Activated naive CD4-positive, alpha-beta T cell treated with anti-CD3 and anti-CD28 coated beads, Interleukin-2, amount 50 U/mL, for 24 hours (primary cell): ENCODE results near the gene FAM83E.
"Not testable (repeated sequence)": the region's sequence is repeated elsewhere in the genome, so short reads cannot be mapped to it uniquely, and the experiment has no call there.

Source experiments
- H3K27ac Mint-ChIP-seq: one replicate; pipeline ENCODE4 v1.8.0; 2021; ENCODE audit warnings: mild to moderate bottlenecking, mixed read lengths
- H3K27me3 Mint-ChIP-seq: one replicate; pipeline ENCODE4 v1.8.0; 2021; ENCODE audit warnings: mixed read lengths
- H3K36me3 Mint-ChIP-seq: one replicate; pipeline ENCODE4 v1.8.0; 2021; ENCODE audit warnings: mixed read lengths
- H3K4me1 Mint-ChIP-seq: one replicate; pipeline ENCODE4 v1.8.0; 2021; ENCODE audit warnings: mixed read lengths
- H3K4me3 Mint-ChIP-seq: one replicate; pipeline ENCODE4 v1.8.0; 2021; ENCODE audit warnings: mild to moderate bottlenecking, mixed read lengths
- H3K9me3 Mint-ChIP-seq: one replicate; pipeline ENCODE4 v1.8.0; 2021; ENCODE audit warnings: mixed read lengths

Gene FAM83E

DNA sequence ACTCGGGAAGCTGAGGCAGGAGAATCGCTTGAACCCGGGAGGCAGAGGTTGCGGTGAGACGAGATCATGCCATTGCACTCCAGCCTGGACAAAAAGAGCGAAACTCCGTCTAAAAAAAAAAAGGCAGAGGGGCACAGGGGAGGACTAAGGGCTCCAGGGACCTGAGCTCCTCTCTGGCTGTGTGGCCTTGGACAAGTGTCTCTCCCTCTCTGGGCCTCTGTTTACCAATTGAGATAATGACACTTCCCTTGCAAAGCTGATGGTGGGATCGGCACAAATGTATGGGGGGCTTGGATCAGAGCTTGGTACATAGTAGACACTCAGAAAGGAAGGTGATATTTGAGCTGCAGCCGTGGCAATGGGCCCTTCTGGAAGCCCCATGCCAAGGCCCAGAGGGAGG is 19.7 kb downstream of the FAM83E start:
- H3K4me3 Mint-ChIP-seq: peak overlapping the region; percentile 59

DNA sequence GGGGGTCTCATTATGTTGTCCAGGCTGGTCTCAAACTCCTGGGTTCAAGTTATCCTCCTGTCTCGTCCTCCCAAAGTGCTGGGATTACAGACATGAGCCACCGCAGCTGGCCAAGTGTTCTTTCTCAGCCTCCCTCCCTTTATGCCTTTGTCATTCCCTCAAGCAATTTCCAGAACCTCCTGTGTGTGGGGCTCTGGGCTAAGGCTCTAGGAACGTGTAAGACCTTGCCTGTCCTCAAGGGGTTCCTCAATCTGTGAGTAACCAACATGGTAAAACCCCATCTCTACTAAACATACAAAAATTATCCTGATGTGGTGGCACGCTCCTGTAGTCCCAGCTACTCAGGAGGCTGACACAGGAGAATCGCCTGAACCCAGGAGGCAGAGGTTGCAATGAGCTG is 23.9 kb downstream of the FAM83E start:
- H3K4me3 Mint-ChIP-seq: peak overlapping the region; percentile 4
- no peaks in the 10 kb centered on the region for H3K36me3 Mint-ChIP-seq
- peaks cover 17% of the 10 kb centered on the region for H3K4me1 Mint-ChIP-seq
- no peaks in the 10 kb centered on the region for H3K9me3 Mint-ChIP-seq
- no peaks in the 10 kb centered on the region for H3K27me3 Mint-ChIP-seq
- no peak overlapping the region for H3K27ac Mint-ChIP-seq

More for the DNA sequence above, 19.7 kb downstream of the FAM83E start:
- Mint-ChIP-seq H3K36me3 (no peaks in the 10 kb centered on the region), H3K27me3 (no peaks in the 10 kb centered on the region), H3K27ac (peak overlapping the region; percentile 57), H3K4me1 (peaks cover 4% of the 10 kb centered on the region), H3K9me3 (no peaks in the 10 kb centered on the region)

DNA sequence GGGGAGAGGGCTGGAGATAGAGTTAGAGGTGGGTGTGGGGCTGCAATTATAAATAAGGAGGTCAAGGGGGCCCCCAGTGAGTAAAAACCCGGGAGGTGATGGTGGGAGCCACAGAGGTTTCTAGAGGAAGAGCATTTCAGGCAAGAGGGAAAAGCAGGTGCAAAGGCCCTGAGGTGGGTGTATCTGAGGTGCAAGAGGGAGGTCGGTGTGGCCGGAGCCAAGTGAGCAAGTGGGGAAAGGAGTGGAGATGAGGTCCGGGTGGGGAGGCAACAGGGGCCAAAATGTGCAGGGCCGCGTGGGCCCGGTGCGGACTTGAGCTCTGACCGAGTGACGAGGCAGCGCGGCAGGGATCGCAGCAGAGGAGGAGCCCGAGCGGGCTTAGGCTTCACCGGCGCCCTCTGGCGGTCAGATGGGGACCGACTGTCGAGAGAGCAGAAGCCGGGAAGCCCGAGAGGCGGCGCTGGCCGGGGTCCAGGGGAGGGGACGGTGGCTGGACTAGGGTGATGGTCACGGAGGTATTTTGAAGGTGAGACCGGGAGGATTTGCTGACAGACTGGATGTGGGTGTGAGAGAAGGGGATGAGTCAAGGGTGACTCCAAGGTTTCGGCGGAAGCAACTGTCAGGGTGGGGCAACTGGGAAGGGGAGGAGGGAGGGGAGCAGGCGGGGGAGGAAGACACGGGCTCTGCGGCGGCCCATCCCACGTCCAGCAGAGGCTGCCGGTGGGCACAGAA is 26.0 kb downstream of the FAM83E start:
- Mint-ChIP-seq H3K9me3 (no peaks in the 10 kb centered on the region), H3K27me3 (no peaks in the 10 kb centered on the region), H3K4me3 (peak overlapping the region; percentile 80), H3K27ac (no peak overlapping the region), H3K4me1 (peaks cover 16% of the 10 kb centered on the region), H3K36me3 (no peaks in the 10 kb centered on the region)

DNA sequence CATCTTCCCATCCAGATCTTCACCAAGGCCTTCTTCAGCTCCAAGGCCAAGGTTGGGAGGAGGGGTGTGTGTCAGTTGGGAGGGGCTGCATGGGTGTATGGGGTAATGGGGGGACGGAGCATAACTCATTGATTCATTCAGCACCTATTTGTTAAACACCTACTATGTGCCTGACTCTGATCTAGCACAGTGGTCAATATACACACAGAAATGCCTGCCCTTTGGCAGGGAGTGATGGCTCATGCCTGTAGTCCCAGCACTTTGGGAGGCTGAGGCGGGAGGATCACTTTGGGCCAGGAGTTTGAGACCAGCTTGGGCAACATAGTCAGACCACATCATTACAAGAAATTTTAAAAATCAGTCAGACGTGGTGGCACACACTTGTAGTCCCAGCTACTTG is 27.5 kb downstream of the FAM83E start:
- Mint-ChIP-seq H3K4me3 (peak overlapping the region; percentile 15), H3K9me3 (no peaks in the 10 kb centered on the region), H3K27ac (no peak overlapping the region), H3K27me3 (no peaks in the 10 kb centered on the region), H3K36me3 (no peaks in the 10 kb centered on the region), H3K4me1 (peaks cover 16% of the 10 kb centered on the region)

DNA sequence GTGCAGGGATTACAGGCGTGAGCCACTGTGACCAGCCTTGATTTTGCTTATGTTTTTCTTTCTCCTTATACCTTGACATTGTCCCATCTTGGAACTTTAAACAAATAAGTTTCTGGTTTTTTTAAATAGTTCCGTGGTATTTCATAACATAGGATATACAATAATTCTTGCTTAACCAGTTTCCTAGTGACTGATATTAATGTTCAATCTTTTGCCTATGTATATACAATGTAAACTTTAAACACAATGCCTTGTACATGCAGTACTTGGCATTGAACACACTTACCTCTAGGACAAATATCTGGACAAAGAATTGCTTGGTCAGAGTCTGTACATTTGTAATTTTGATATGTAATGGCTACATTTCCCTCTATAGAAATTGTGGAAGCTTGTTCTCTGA is 32.7 kb downstream of the FAM83E start:
- no peaks in the 10 kb centered on the region for H3K36me3 Mint-ChIP-seq
- peaks cover 4% of the 10 kb centered on the region for H3K4me1 Mint-ChIP-seq
- H3K9me3 Mint-ChIP-seq: no peaks in the 10 kb centered on the region
- H3K27me3 Mint-ChIP-seq: no peaks in the 10 kb centered on the region
- H3K27ac Mint-ChIP-seq: no peak overlapping the region
- H3K4me3 Mint-ChIP-seq: no peak overlapping the region

DNA sequence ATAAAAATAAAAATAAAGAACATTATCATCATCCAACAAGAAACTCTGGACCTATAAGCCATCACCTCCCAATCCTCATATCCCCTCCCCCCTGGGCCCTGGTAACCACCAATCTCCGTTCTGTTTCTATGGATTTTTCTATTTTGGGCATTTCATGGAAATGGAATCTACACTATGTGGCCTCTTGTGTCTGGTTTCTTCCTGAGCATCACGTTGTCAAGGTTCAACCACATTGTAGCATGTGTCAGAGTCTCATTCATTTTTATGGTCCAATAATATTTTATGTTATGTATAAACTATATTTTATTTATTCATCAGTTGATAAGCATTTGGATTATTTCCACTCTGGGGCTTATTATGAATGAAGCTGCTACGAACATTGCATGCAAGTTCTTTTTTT is 36.0 kb downstream of the FAM83E start:
- H3K9me3 Mint-ChIP-seq: no peaks in the 10 kb centered on the region
- H3K27me3 Mint-ChIP-seq: no peaks in the 10 kb centered on the region
- H3K36me3 Mint-ChIP-seq: no peaks in the 10 kb centered on the region
- no peak overlapping the region for H3K27ac Mint-ChIP-seq
- H3K4me3 Mint-ChIP-seq: no peak overlapping the region
- no peaks in the 10 kb centered on the region for H3K4me1 Mint-ChIP-seq

DNA sequence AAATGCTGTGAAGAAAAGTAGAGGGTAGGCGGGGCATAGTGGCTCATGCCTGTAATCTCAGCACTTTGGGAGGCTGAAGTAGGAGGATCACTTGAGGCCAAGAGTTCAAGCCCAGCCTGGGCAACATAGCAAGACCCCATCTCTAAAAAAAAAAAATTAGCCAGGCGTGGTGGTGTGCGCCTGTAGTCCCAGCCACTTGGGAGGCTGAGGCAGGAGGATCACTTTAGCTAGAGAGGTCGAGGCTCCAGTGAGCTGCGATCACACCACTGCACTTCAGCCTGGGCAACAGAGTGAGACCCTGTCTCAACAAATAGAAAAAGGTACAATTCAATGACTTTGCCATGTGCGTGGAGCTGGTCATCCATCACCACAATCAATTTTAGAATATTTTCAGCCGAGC is 37.0 kb downstream of the FAM83E start:
- not testable (repeated sequence) for H3K27ac Mint-ChIP-seq, H3K4me3 Mint-ChIP-seq

DNA sequence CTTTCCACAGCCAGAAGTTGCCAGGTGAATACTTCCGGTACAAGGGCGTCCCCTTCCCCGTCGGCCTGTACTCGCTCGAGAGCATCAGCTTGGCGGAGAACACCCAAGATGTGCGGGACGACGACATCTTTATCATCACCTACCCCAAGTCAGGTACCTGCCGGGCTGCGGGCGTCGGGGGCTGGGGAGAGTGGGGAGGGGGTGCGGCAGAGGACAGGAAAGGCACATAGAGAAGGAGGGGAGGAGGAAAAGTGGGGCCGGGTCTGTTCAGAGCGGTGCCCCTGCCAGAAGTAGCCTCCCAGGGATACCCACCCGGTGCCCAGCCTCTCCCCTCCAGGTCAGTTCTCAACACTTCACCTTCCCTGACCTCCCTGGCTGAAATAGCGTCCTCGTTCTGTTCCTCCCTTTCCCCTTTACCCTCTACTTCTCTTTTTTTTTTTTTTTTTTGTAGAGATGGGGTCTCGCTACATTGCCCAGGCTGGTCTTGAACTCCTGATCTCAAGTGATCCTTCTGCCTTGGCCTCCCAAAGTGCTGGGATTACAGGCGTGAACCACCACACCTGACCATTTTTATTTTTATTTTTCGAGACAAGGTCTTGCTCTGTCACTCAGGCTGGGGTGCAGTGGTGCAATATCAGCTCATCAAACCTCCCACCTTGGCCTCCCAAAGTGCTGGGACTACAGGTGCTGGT is 38.8 kb downstream of the FAM83E start:
- H3K36me3 Mint-ChIP-seq: no peaks in the 10 kb centered on the region
- no peaks in the 10 kb centered on the region for H3K9me3 Mint-ChIP-seq
- no peak overlapping the region for H3K4me3 Mint-ChIP-seq
- no peaks in the 10 kb centered on the region for H3K4me1 Mint-ChIP-seq
- no peak overlapping the region for H3K27ac Mint-ChIP-seq
- no peaks in the 10 kb centered on the region for H3K27me3 Mint-ChIP-seq

More for the DNA sequence above, 37.0 kb downstream of the FAM83E start:
- H3K27me3 Mint-ChIP-seq, H3K9me3 Mint-ChIP-seq, H3K36me3 Mint-ChIP-seq, H3K4me1 Mint-ChIP-seq: not testable (repeated sequence)

DNA sequence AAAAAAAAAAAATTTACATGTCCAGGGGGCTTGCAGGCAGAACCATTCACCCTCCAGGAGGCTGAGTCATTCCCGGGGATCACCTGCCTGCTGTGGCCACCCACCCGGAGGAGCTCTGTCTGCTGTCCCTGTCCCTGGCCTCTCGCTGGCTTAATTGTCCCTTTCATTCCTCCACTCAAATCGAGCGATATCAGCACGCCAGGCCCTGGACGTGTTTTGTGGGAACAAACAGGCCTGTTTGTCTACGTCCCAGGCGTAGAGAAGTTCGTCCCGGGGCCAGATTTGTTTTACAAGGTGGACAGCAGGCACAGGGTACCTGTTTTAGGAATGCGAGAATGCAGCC is 41.7 kb downstream of the FAM83E start:
- Mint-ChIP-seq H3K36me3 (no peaks in the 10 kb centered on the region), H3K9me3 (no peaks in the 10 kb centered on the region), H3K27me3 (no peaks in the 10 kb centered on the region), H3K4me1 (no peaks in the 10 kb centered on the region), H3K4me3 (no peak overlapping the region), H3K27ac (no peak overlapping the region)

DNA sequence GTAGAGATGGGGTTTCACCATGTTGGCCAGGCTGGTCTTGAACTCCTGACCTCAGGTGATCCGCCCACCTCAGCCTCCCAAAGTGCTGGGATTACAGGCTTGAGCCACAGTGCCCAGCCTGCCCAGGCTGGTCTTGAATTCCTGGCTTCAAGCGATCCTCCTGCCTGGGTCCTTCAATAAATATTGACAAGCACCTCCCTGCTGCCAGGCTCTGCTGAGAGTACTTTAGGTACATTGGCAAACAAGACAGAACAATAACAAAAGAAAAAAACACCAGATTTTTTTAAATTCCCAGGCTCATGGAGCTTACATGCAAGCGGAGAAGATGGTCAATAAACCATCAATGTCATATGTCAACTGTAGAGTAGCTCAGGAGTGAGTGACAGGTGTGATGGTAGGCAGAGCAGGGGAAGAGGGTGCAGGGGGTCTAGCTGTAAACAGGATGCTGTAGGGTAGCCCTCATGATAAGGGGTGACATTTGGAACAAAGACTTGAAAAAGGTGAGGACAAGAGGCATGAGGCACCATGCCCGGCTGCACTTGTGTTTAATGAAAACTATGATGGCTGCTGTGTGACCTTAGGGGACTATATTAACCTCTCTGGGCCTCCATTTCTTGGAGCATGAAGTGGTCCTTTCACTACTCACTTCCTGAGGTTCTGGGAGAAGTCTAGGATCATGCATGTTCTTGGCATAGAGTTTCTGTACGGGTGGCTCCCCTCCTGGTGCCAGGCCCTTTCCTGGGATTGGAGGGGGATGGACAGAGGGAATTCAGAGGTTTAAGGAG is 43.3 kb downstream of the FAM83E start:
- Mint-ChIP-seq H3K27ac (no peak overlapping the region), H3K9me3 (no peaks in the 10 kb centered on the region), H3K27me3 (no peaks in the 10 kb centered on the region), H3K36me3 (no peaks in the 10 kb centered on the region), H3K4me1 (no peaks in the 10 kb centered on the region), H3K4me3 (no peak overlapping the region)

DNA sequence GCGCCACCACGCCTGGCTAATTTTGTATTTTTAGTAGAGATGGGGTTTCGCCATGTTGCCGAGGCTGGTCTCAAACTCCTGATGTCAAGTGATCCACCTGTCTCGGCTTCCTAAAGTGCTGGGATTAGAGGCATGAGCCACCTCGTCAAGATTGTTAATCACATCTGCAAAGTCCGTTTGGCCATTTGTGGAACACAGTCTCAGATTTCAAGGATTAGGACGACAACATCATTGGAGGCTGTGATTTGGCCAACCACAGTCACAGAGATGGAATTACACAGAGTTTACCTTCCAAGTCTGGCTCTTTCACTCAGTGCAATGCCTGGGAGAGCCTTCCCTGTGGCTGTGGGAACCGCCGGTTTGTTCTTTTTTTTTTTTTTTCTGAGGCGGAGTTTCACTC is 45.1 kb downstream of the FAM83E start:
- Mint-ChIP-seq H3K4me3 (no peak overlapping the region), H3K27me3 (no peaks in the 10 kb centered on the region), H3K27ac (no peak overlapping the region), H3K9me3 (no peaks in the 10 kb centered on the region), H3K36me3 (no peaks in the 10 kb centered on the region), H3K4me1 (no peaks in the 10 kb centered on the region)

DNA sequence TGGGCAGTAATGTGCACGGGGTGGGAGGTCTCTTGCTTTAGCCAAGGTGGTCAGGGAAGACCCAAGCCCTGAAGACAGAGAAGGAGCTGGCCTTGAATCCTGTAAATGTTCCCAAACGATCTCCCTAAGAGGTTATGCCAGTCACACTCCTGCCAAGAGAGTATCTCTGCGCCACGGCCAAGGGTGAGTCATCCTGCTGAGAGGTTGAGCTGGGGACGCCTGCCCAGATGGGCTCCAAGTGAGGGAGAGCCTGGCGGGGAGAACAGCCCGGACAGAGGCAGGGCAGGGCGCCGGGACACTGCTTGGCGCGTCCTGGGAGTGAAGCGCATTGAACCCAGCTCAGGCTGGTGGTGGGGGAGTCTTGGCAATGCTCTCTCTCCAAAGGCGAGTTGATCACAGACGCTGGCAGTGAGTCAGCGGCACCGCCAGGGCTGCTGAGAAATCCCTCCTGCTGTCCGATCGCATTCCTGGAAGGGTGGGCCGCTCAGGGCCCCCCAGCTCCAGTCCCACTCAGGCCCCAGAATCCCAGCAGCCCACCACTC is 46.5 kb downstream of the FAM83E start:
- Mint-ChIP-seq H3K27me3 (no peaks in the 10 kb centered on the region), H3K36me3 (no peaks in the 10 kb centered on the region)

DNA sequence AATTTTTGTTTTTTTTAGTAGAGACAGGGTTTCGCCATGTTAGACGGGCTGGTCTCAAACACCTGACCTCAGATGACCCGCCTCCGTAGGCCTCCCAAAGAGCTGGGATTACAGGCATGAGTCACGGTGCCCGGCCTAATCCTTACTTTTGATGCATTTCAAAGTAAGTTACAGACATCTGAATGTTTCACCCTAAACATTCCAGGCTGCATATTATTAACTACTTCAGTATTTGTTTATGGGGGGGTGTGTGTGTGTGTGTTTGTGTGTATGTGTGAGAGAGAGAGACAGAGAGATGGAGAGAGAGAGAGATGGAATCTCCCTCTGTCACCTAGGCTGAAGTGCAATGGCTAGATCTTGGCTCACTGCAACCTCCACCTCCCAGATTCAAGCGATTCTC is 49.8 kb downstream of the FAM83E start:
- Mint-ChIP-seq H3K36me3 (no peaks in the 10 kb centered on the region), H3K4me3 (no peak overlapping the region), H3K27me3 (no peaks in the 10 kb centered on the region), H3K9me3 (no peaks in the 10 kb centered on the region), H3K4me1 (no peaks in the 10 kb centered on the region), H3K27ac (no peak overlapping the region)

More for the DNA sequence above, 46.5 kb downstream of the FAM83E start:
- Mint-ChIP-seq H3K4me3 (no peak overlapping the region), H3K4me1 (no peaks in the 10 kb centered on the region), H3K27ac (no peak overlapping the region), H3K9me3 (no peaks in the 10 kb centered on the region)
